H1 (cell line): ENCODE measurements around the gene MASTL. TPM values are rescaled to one million over a fixed set of nuclear protein-coding genes. Genes with fewer than 3 reads are reported as not detected.

Source experiments
- CTCF ChIA-PET: fragments of 300-600 bp; sonication (Branson Sonifier 250); formaldehyde crosslinking; loops from one replicate; lab custom pipeline; 2021; ENCODE audit not compliant: partially characterized antibody; lab: Charles Lee
- POLR2A ChIA-PET: fragments of 300-600 bp; sonication (Branson Sonifier 250); formaldehyde crosslinking; loops from one replicate; lab custom pipeline; 2021; ENCODE audit warnings: inconsistent platforms; ENCODE audit not compliant: partially characterized antibody; lab: Charles Lee
- DNase-seq, 2 experiments: peaks; one replicate each; pipeline versions ENCODE4 v3.0.0 to v3.0.0-alpha.2; 2010 to 2022; ENCODE audit warnings: low spot score in 2 of 2, low read depth in 1 of 2, mixed read lengths in 1 of 2
- FAIRE-seq: peaks from 2 replicates; lab custom pipeline; 2011; peaks lifted over from hg19 to GRCh38; lab: Jason Lieb, UNC
- H2AFZ ChIP-seq: 2 replicates; pipeline ENCODE4 v1.8.1; 2012; ENCODE audit warnings: low read length, inconsistent platforms
- H2AK5ac ChIP-seq: 2 replicates; pipeline ENCODE4 v1.6.1; 2013; ENCODE audit warnings: low read depth, low read length
- H2BK120ac ChIP-seq: replicated peaks from 2 replicates; pipeline ENCODE3; 2013; ENCODE audit warnings: low read depth, low read length, inconsistent platforms
- H2BK12ac ChIP-seq: 2 replicates; pipeline ENCODE4 v1.6.1; 2013; ENCODE audit warnings: low read depth, low read length
- H2BK15ac ChIP-seq: 2 replicates; pipeline ENCODE4 v1.6.1; 2013; ENCODE audit warnings: low read length
- H2BK20ac ChIP-seq: 2 replicates; pipeline ENCODE4 v1.6.1; 2013; ENCODE audit warnings: low read length
- H2BK5ac ChIP-seq: 2 replicates; pipeline ENCODE4 v1.6.1; 2013; ENCODE audit warnings: low read depth, low read length
- H3K14ac ChIP-seq: 2 replicates; pipeline ENCODE4 v1.6.1; 2013; ENCODE audit warnings: inconsistent platforms; ENCODE audit not compliant: insufficient read length
- H3K18ac ChIP-seq: 2 replicates; pipeline ENCODE4 v1.6.1; 2013; ENCODE audit warnings: low read length; ENCODE audit errors: extremely low read depth
- H3K23ac ChIP-seq: 2 replicates; pipeline ENCODE4 v1.6.1; 2013; ENCODE audit warnings: inconsistent platforms; ENCODE audit not compliant: insufficient read length
- H3K23me2 ChIP-seq: 2 replicates; pipeline ENCODE4 v1.6.1; 2013; ENCODE audit warnings: low read depth, low read length
- H3K27ac ChIP-seq: 2 replicates; pipeline ENCODE4 v1.6.1; 2011; ENCODE audit warnings: low read depth, low read length, inconsistent platforms
- H3K27me3 ChIP-seq, 4 experiments: replicated peaks in 1 of 4; 1 replicate in 1 of 4; 2 replicates in 3 of 4; pipeline versions ENCODE4 v1.6.1 to v1.8.1; 2011 to 2013; ENCODE audit warnings: low read length in 3 of 4, mild to moderate bottlenecking in 3 of 4, inconsistent platforms in 2 of 4, mixed read lengths in 2 of 4, moderate library complexity in 1 of 4; ENCODE audit not compliant: control insufficient read depth in 3 of 4, insufficient read depth in 3 of 4; ENCODE audit errors: extremely low read depth in 1 of 4
- H3K36me3 ChIP-seq, 4 experiments: 2 replicates each; pipeline versions ENCODE4 v1.6.1 to v1.8.1; 2011 to 2013; ENCODE audit warnings: mild to moderate bottlenecking in 4 of 4, low read length in 3 of 4, moderate library complexity in 2 of 4, control low read depth in 1 of 4, inconsistent platforms in 1 of 4; ENCODE audit not compliant: insufficient read depth in 4 of 4, control insufficient read depth in 2 of 4
- H3K4ac ChIP-seq: replicated peaks from 2 replicates; pipeline ENCODE3; 2013; ENCODE audit warnings: low read length, low read depth, mixed read lengths, inconsistent platforms; ENCODE audit not compliant: insufficient read length
- H3K4me1 ChIP-seq, 4 experiments: replicated peaks in 1 of 4; 1 replicate in 1 of 4; 2 replicates in 3 of 4; pipeline versions ENCODE4 v1.6.1 to v1.8.1; 2011 to 2013; ENCODE audit warnings: low read length in 3 of 4, inconsistent platforms in 2 of 4, mixed read lengths in 1 of 4; ENCODE audit not compliant: insufficient read depth in 4 of 4, control insufficient read depth in 3 of 4
- H3K4me2 ChIP-seq, 2 experiments: 2 replicates each; pipeline versions ENCODE4 v1.6.1 to v1.8.1; 2011 to 2013; ENCODE audit warnings: low read depth in 2 of 2, low read length in 2 of 2, control low read depth in 1 of 2, inconsistent platforms in 1 of 2, mild to moderate bottlenecking in 1 of 2; ENCODE audit not compliant: insufficient read depth in 1 of 2
- H3K4me3 ChIP-seq, 4 experiments: fragments of 200-600, 300-600 bp in 1 of 4; sonication (generic), shearing (Covaris generic), sonication (Bioruptor Twin) in 1 of 4; 2 replicates each; pipeline versions ENCODE4 v1.5.1 to v1.8.1; 2011 to 2016; ENCODE audit warnings: low read length in 4 of 4, low read depth in 3 of 4, control low read depth in 2 of 4, inconsistent platforms in 2 of 4, mild to moderate bottlenecking in 2 of 4, mixed read lengths in 1 of 4, moderate library complexity in 1 of 4; ENCODE audit not compliant: insufficient read depth in 2 of 4; ENCODE audit errors: extremely low read depth in 1 of 4
- H3K56ac ChIP-seq: replicated peaks from 2 replicates; pipeline ENCODE3; 2013; ENCODE audit warnings: low read depth, mild to moderate bottlenecking, mixed read lengths, low read length, inconsistent platforms; ENCODE audit not compliant: insufficient read length
- H3K79me1 ChIP-seq: 2 replicates; pipeline ENCODE4 v1.6.1; 2013; ENCODE audit warnings: low read depth, low read length, control low read depth
- H3K79me2 ChIP-seq, 2 experiments: 2 replicates each; pipeline versions ENCODE4 v1.6.1 to v1.8.1; 2012 to 2013; ENCODE audit warnings: low read length in 2 of 2, mild to moderate bottlenecking in 2 of 2, inconsistent platforms in 1 of 2; ENCODE audit not compliant: insufficient read depth in 2 of 2, control insufficient read depth in 1 of 2
- H3K9ac ChIP-seq, 4 experiments: replicated peaks in 1 of 4; 1 replicate in 1 of 4; 2 replicates in 3 of 4; pipeline versions ENCODE4 v1.6.1 to v1.8.1; 2011 to 2013; ENCODE audit warnings: low read depth in 3 of 4, low read length in 3 of 4, control low read depth in 2 of 4, mild to moderate bottlenecking in 2 of 4, moderate library complexity in 2 of 4, inconsistent platforms in 1 of 4; ENCODE audit errors: extremely low read depth in 1 of 4
- H3K9me3 ChIP-seq, 2 experiments: 2 replicates each; pipeline versions ENCODE4 v1.6.1 to v1.8.1; 2012 to 2013; ENCODE audit warnings: mild to moderate bottlenecking in 2 of 2, moderate library complexity in 2 of 2, control low read depth in 1 of 2, inconsistent platforms in 1 of 2, low read depth in 1 of 2, low read length in 1 of 2, mixed read lengths in 1 of 2; ENCODE audit not compliant: insufficient read depth in 2 of 2
- H4K20me1 ChIP-seq, 2 experiments: replicated peaks in 1 of 2; 2 replicates each; pipeline versions ENCODE3 to v1.8.1; 2011 to 2013; ENCODE audit warnings: inconsistent platforms in 2 of 2, low read length in 2 of 2, mild to moderate bottlenecking in 1 of 2; ENCODE audit not compliant: insufficient read depth in 2 of 2, control insufficient read depth in 1 of 2
- H4K5ac ChIP-seq: 2 replicates; pipeline ENCODE4 v1.6.1; 2013; ENCODE audit warnings: low read length, low read depth, mixed read lengths, inconsistent platforms; ENCODE audit not compliant: insufficient read length
- H4K8ac ChIP-seq: 2 replicates; pipeline ENCODE4 v1.8.0; 2013; ENCODE audit warnings: mild to moderate bottlenecking, moderate library complexity, low read length, inconsistent platforms; ENCODE audit not compliant: insufficient read depth; ENCODE audit errors: extremely low read depth
- H4K91ac ChIP-seq: replicated peaks from 2 replicates; pipeline ENCODE3; 2013; ENCODE audit warnings: low read length, mixed read lengths, inconsistent platforms; ENCODE audit not compliant: insufficient read length
- CBX8 ChIP-seq: fragments of 300-800, 300-1000 bp; sonication (generic); IDR thresholded peaks from 2 replicates; pipeline ENCODE4 v1.7.1; 2016; ENCODE audit warnings: low read depth, low read length, borderline replicate concordance
- CTCF ChIP-seq, 3 experiments: IDR thresholded peaks; 1 replicate in 2 of 3; 2 replicates in 1 of 3; pipeline versions ENCODE4 v1.5.1 to v1.6.1; 2011; ENCODE audit warnings: low read length in 3 of 3, mild to moderate bottlenecking in 3 of 3, inconsistent platforms in 2 of 3, low read depth in 1 of 3, moderate library complexity in 1 of 3; ENCODE audit not compliant: insufficient read depth in 1 of 3; ENCODE audit errors: control extremely low read depth in 1 of 3
- E2F6 ChIP-seq: IDR thresholded peaks from 2 replicates; pipeline ENCODE4 v1.6.1; 2012; ENCODE audit warnings: inconsistent platforms
- EGR1 ChIP-seq: IDR thresholded peaks from 2 replicates; pipeline ENCODE4 v1.6.1; 2011; ENCODE audit warnings: low read depth, low read length, borderline replicate concordance
- GTF2F1 ChIP-seq: IDR thresholded peaks from 2 replicates; pipeline ENCODE4 v1.6.1; 2012; ENCODE audit warnings: low read depth, low read length, improper control_type of control experiment, borderline replicate concordance
- HDAC2 ChIP-seq, 2 experiments: fragments of 300-600 bp in 1 of 2; sonication (generic) in 1 of 2; IDR thresholded peaks; 2 replicates each; pipeline ENCODE4 v1.6.1; 2011 to 2012; ENCODE audit warnings: low read depth in 2 of 2, low read length in 2 of 2, mild to moderate bottlenecking in 2 of 2, moderate library complexity in 2 of 2, borderline replicate concordance in 1 of 2, inconsistent platforms in 1 of 2
- JUN ChIP-seq: IDR thresholded peaks from 2 replicates; pipeline ENCODE4 v1.6.1; 2011; ENCODE audit warnings: low read depth, mild to moderate bottlenecking, improper control_type of control experiment, low read length
- RXRA ChIP-seq: IDR thresholded peaks from 2 replicates; pipeline ENCODE4 v1.6.1; 2011; ENCODE audit warnings: low read depth, mild to moderate bottlenecking, low read length, moderate library complexity; ENCODE audit not compliant: insufficient read depth
- SUZ12 ChIP-seq: fragments of 200-600 bp; sonication (generic); IDR thresholded peaks from 2 replicates; pipeline ENCODE4 v1.6.1; 2012; ENCODE audit warnings: mild to moderate bottlenecking, inconsistent platforms, low read length, moderate library complexity, mixed read lengths
- polyA plus RNA-seq, 7 experiments: library from polyadenylated mRNA; depleted of rRNA in 3 of 7; stranded (reverse) in 5 of 7; unstranded in 2 of 7; fragments of >200 nt in 5 of 7; fragments of 200-250 nt in 2 of 7; gene quantifications; 1 replicate in 5 of 7; 2 replicates in 1 of 7; 4 replicates in 1 of 7; pipeline versions ENCODE4 v1.2.1 to v1.2.3, GENCODE V29; 2011 to 2013; ENCODE audit warnings: missing spikeins in 2 of 7, mixed read lengths in 2 of 7
- total RNA-seq: library from RNA; stranded (reverse); fragmentation: NEBNext Ultra II Directional; extraction: Animal tissue kit (Norgen Biotek cat#: 25700); gene quantifications from 2 replicates; pipeline ENCODE4 v1.2.1, GENCODE V29; 2021

The MASTL gene
- total and polyA plus RNA-seq, 2 of the 8 experiments (the other 6 are each of a cell fraction or from before 2014, with no cell fraction given) = 14.9 to 42.5 TPM

- Histone ChIP-seq H3K18ac (no peak overlapping the region), H2AFZ (no peak overlapping the region), H3K27me3 (no peaks in the 10 kb centered on the region), H3K56ac (no peak overlapping the region), H2BK20ac (no peak overlapping the region), H4K5ac (no peak overlapping the region), H3K79me2 (peaks cover 6 to 68% of the 10 kb centered on the region in 2 experiments), H3K23ac (no peak overlapping the region), H3K23me2 (no peaks in the 10 kb centered on the region; the same call in 1 of the 2 replicates), H2BK12ac (no peak overlapping the region), H3K4me1 (peaks cover 0 to 2% (median 0%) of the 10 kb centered on the region in 4 experiments; a peak in 1 of 7 replicates), H3K4ac (no peak overlapping the region), H2BK5ac (no peak overlapping the region), H4K20me1 (peaks cover 1 to 4% of the 10 kb centered on the region in 2 experiments), H3K9ac (no peak overlapping the region), H3K9me3 (no peaks in the 10 kb centered on the region), H4K91ac (no peak overlapping the region), H3K27ac (no peak overlapping the region), H2BK15ac (no peak overlapping the region), H2AK5ac (no peak overlapping the region), H3K36me3 (peaks cover 6 to 68% (median 37%) of the 10 kb centered on the region in 4 experiments), H3K14ac (no peak overlapping the region), H4K8ac (no peak overlapping the region), H3K4me2 (no peak overlapping the region), H3K4me3 (no peak overlapping the region), H2BK120ac (no peak overlapping the region), H3K79me1 (peaks cover 5% of the 10 kb centered on the region)
- FAIRE-seq (no peak), DNase-seq (no peak)
- CTCF ChIA-PET = interaction anchor here (1.0 to 1.2 kb wide), 4 partner anchors 9 to 78 kb away, joined by 3 to 4 read pairs (median 3); partner anchors contain the start of gene YME1L1
- POLR2A ChIA-PET = interaction anchor here (0.8 to 9.0 kb wide), 3 partner anchors 9 to 27 kb away, joined by 3 to 48 read pairs (median 5); partner anchors contain the start of genes MASTL and YME1L1
- TF ChIP-seq SUZ12 = no peak
- TF ChIP-seq GTF2F1 = no peak
- no peak for TF ChIP-seq CTCF (IDR thresholded peaks at IDR 0.05; ENCODE audit: control extremely low read depth in 1 of 3, insufficient read depth in 1 of 3, low read depth in 1 of 3, low read length in 3 of 3)
- TF ChIP-seq JUN = no peak
- TF ChIP-seq HDAC2 (IDR thresholded peaks at IDR 0.05; ENCODE audit: borderline replicate concordance in 1 of 2, low read depth in 2 of 2, low read length in 2 of 2) = no peak
- TF ChIP-seq CBX8 = no peak
- TF ChIP-seq E2F6 = no peak
- no peak for TF ChIP-seq EGR1
- TF ChIP-seq RXRA = no peak
Measured at GRCh38 chr10:27145937-27146336, 9.2 kb upstream of the MASTL start.
